HFFc6 (cell line): ENCODE data around the gene COL4A2. TPM values are rescaled to one million over a fixed set of nuclear protein-coding genes. Genes with fewer than 3 reads are reported as not detected.

ENCODE experiments used
- DNase-seq: peaks from one replicate; pipeline ENCODE4 v3.0.0-alpha.2; 2018
- H3K27ac Mint-ChIP-seq: 2 replicates; pipeline ENCODE4 v1.8.0; 2020; ENCODE audit warnings: mild to moderate bottlenecking, mixed read lengths
- H3K27me3 Mint-ChIP-seq: 2 replicates; pipeline ENCODE4 v1.8.0; 2021; ENCODE audit warnings: mild to moderate bottlenecking, moderate library complexity, mixed read lengths; ENCODE audit not compliant: insufficient read depth
- H3K36me3 Mint-ChIP-seq: 2 replicates; pipeline ENCODE4 v1.8.0; 2021; ENCODE audit warnings: low read depth, mixed read lengths
- H3K4me1 Mint-ChIP-seq: 2 replicates; pipeline ENCODE4 v1.8.0; 2020; ENCODE audit warnings: low read depth, mixed read lengths
- H3K4me3 Mint-ChIP-seq: 2 replicates; pipeline ENCODE4 v1.8.0; 2020; ENCODE audit warnings: mild to moderate bottlenecking, moderate library complexity, mixed read lengths
- H3K9me3 Mint-ChIP-seq: 2 replicates; pipeline ENCODE4 v1.8.0; 2020; ENCODE audit warnings: mild to moderate bottlenecking, mixed read lengths
- total RNA-seq, 6 experiments: library from RNA; stranded (reverse); fragmentation: NEBNext Ultra II Directional; extraction: Animal tissue kit (Norgen Biotek cat#: 25700); gene quantifications; 2 replicates in 1 of 6; 3 replicates in 5 of 6; pipeline ENCODE4 v1.2.3, GENCODE V29; 2021
- TF ChIP-seq, protein P1 (sequence below): fragments of 200-600 bp; sonication (generic); IDR thresholded peaks from 2 replicates; pipeline ENCODE4 v1.5.0; 2021; ENCODE audit warnings: antibody characterized with exemption, mild to moderate bottlenecking

The COL4A2 gene
- total RNA-seq, 6 experiments from 2014 or later, result 202 to 327 (median 217) TPM

- H3K27ac Mint-ChIP-seq, result no peak overlapping the region
- TF ChIP-seq, protein P1, sequence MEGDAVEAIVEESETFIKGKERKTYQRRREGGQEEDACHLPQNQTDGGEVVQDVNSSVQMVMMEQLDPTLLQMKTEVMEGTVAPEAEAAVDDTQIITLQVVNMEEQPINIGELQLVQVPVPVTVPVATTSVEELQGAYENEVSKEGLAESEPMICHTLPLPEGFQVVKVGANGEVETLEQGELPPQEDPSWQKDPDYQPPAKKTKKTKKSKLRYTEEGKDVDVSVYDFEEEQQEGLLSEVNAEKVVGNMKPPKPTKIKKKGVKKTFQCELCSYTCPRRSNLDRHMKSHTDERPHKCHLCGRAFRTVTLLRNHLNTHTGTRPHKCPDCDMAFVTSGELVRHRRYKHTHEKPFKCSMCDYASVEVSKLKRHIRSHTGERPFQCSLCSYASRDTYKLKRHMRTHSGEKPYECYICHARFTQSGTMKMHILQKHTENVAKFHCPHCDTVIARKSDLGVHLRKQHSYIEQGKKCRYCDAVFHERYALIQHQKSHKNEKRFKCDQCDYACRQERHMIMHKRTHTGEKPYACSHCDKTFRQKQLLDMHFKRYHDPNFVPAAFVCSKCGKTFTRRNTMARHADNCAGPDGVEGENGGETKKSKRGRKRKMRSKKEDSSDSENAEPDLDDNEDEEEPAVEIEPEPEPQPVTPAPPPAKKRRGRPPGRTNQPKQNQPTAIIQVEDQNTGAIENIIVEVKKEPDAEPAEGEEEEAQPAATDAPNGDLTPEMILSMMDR, result no peak
Observed at GRCh38 chr13:110518226-110518525, 211.1 kb downstream of the COL4A2 start.

DNA sequence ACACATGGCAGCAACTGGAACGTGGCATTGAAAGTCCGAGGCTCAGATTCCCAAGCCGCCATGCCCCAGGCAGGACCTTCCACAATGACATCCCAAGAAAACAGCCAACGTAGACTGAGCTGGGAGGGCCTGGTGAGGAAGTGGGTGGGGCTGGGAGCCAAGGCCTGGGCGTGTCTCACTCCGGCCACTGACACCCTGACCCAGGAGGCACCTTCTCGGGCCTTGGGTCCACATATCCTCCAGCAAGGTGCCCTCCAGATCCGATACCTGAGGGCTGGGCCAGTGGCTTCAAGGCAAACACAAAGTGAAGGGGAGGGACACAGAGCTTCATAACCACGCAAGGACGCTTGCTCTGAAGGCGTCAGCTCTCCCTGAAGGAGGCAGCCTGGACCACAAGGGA, 211.5 kb downstream of the COL4A2 start:
- no peak for DNase-seq
- peaks cover 16% of the 10 kb centered on the region for H3K27me3 Mint-ChIP-seq

More at GRCh38 chr13:110518226-110518525, 211.1 kb downstream of the COL4A2 start:
- peaks cover 13% of the 10 kb centered on the region for H3K27me3 Mint-ChIP-seq
- no peaks in the 10 kb centered on the region for H3K4me1 Mint-ChIP-seq
- H3K9me3 Mint-ChIP-seq, result no peaks in the 10 kb centered on the region
- no peak for DNase-seq
- no peak overlapping the region for H3K4me3 Mint-ChIP-seq
- no peaks in the 10 kb centered on the region; the same call in 1 of the 2 replicates for H3K36me3 Mint-ChIP-seq

GRCh38 chr13:110519046-110519445, 212.0 kb downstream of the COL4A2 start:
- no peaks in the 10 kb centered on the region for H3K4me1 Mint-ChIP-seq

More for the DNA sequence above, 211.5 kb downstream of the COL4A2 start:
- no peaks in the 10 kb centered on the region; the same call in 1 of the 2 replicates for H3K36me3 Mint-ChIP-seq
- no peak overlapping the region for H3K4me3 Mint-ChIP-seq
- TF ChIP-seq, protein P1, result no peak
- H3K27ac Mint-ChIP-seq, result no peak overlapping the region
- H3K4me1 Mint-ChIP-seq, result no peaks in the 10 kb centered on the region
- no peaks in the 10 kb centered on the region for H3K9me3 Mint-ChIP-seq

GRCh38 chr13:110519506-110519905, 212.4 kb downstream of the COL4A2 start:
- Mint-ChIP-seq H3K27ac (no peak overlapping the region), H3K27me3 (peaks cover 21% of the 10 kb centered on the region), H3K4me3 (no peak overlapping the region), H3K9me3 (no peaks in the 10 kb centered on the region), H3K36me3 (no peaks in the 10 kb centered on the region), H3K4me1 (no peaks in the 10 kb centered on the region)
- TF ChIP-seq, protein P1, result no peak
- no peak for DNase-seq

More at GRCh38 chr13:110519046-110519445, 212.0 kb downstream of the COL4A2 start:
- no peak for DNase-seq
- H3K9me3 Mint-ChIP-seq, result no peaks in the 10 kb centered on the region
- H3K36me3 Mint-ChIP-seq, result no peaks in the 10 kb centered on the region; the same call in 1 of the 2 replicates
- TF ChIP-seq, protein P1, result no peak
- no peak overlapping the region for H3K27ac Mint-ChIP-seq
- peaks cover 19% of the 10 kb centered on the region for H3K27me3 Mint-ChIP-seq
- no peak overlapping the region for H3K4me3 Mint-ChIP-seq

GRCh38 chr13:110520431-110521295, 213.6 kb downstream of the COL4A2 start:
- Mint-ChIP-seq H3K27ac (no peak overlapping the region), H3K27me3 (peaks cover 24% of the 10 kb centered on the region), H3K9me3 (no peaks in the 10 kb centered on the region), H3K4me1 (no peaks in the 10 kb centered on the region), H3K4me3 (no peak overlapping the region), H3K36me3 (no peaks in the 10 kb centered on the region)
- TF ChIP-seq, protein P1, result no peak
- no peak for DNase-seq
